DMS53 treated with DMSO at 0.1 percent for 48 hours (cell line): ENCODE measurements around the gene PPP4C.
"Not testable (repeated sequence)": the region's sequence is repeated elsewhere in the genome, so short reads cannot be mapped to it uniquely, and the experiment has no call there.

Source experiments
- DNase-seq: peaks from one replicate; lab custom pipeline; 2025; ENCODE audit not compliant: unreplicated experiment; lab: John Stamatoyannopoulos, UW

The PPP4C gene

DNA sequence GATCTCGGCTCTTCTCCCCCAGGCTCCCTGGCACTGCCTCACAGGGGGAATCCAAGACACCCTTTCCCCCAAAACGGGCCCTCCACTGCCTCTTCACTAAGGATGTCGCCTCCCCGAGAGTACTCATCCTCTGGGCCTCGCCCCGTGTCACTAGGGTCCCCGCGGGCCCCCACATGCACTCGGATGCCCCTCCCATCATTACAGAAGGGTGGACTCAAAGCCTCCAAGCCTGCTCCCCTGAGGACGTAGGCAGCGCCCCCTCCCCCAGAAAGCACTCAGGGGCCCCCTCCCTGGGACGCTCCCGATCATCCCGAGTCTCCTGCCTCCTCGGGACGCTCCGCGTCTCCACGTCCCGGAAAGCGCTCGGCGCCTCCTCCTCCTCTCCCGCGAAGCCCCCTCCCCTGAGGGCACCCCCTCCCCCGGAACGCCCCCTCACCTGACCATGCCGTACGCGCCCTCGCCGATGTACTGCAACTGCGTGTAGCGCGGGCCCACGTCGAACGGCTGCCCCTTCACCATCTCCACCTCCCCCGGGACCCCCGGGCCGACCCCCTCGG is 46.9 kb downstream of the PPP4C start:
- DNase-seq, result no peak

DNA sequence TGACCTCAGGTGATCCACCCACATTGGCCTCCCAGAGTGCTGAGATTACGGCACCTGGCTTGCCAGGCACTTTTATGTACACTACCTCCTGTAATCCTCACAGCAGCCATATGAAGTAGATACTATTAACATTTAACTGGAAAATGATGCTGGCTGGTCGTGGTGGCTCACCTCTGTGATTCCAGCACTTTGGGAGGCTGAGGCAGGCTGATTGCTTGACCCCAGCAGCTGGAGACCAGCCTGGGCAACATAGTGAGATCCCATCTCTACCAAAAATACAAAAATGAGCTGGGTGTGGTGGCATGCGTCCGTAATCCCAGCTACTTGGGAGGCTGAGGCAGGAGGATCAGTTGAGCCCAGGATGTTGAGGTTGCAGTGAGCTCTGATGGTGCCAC is 49.2 kb downstream of the PPP4C start:
- DNase-seq, result no peak

DNA sequence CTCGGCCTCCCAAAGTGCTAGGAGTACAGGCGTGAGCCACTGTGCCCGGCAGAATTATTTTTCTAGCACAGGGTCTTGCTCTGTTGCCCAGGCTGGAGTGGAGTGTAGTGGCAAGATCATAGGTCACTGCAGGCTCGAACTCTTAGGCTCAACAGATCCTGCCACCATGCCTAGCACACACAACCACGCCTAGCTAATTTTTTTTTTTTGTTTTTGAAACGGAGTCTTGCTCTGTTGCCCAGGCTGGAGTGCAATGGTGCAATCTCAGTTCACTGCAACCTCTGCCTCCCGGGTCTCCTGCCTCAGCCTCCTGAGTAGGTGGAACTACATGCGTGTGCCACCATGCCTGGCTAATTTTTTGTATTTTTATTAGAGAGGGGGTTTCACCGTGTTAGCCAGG is 49.9 kb downstream of the PPP4C start:
- not testable (repeated sequence) for DNase-seq

DNA sequence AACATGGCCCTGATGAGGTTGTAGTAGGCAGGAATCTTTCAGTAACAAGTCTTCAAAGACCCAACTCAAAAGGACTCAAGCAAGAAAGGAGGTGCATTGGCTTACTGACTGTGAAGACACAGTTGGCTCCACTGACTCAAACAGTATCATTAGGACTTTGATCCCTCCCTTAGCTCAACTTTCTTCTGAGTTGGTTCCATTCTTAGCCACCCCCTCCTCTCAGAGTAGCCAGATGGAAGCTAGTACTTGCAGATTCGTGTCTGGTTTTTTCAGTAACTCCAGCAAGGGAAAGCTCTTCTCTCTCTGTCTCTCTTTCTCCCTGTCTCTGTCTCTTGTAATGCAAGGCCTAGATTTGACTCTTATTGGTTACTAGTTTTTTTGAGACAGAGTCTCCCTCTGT is 52.2 kb downstream of the PPP4C start:
- DNase-seq, result no peak

DNA sequence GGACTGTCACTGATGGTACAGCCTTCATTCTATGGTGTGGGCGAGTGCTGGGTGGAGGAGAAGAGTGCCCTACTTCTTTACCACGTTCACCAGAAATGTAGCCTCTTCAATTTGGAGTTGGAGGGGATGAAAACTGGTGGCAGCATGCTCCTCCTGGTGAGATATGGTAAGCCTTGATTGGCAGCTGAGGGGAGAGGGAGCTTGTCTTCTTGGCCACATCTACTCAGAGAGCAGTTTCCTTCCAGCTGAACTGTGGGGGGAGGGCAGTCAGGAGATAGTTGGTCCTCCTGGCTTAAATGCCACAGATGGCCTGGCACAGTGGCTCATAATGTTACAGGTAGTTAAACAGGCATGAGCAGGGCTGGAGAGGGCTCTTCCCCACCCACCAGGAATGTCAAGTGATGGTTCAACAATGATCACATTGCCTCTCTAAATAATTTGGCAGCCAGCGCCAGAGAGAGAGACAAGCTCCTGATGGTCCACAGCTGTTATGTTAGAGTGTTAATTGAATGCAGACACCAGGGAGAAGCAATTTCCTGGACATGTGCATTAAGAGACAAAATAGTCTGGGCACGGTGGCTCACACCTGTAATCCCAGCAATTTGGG is 56.2 kb downstream of the PPP4C start:
- DNase-seq, result no peak

DNA sequence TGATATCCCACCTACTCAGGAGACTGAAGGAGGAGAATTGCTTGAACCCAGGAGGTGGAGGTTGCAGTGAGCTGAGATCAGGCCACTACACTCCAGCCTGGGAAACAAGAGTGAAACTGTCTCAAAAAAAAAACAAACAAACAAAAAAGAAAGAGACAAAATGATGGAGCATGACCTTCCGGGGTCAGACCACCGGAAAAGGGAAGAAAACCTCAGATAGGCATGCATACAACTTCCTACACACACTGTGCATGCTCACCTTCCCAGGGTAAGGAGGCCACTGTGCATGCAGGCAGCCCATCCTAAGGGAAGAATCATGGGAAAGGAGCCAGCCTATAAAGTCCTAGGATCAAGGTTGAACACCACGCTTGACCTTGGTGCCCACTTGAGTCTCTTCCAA is 56.8 kb downstream of the PPP4C start:
- DNase-seq, result no peak
